Stromal cell of bone marrow (primary cell): ENCODE data around the gene KCTD7.
"Not testable (repeated sequence)": the region's sequence is repeated elsewhere in the genome, so short reads cannot be mapped to it uniquely, and the experiment has no call there.

Experiments
- DNase-seq: peaks from one replicate; pipeline ENCODE4 v3.0.0-alpha.2; 2012; ENCODE audit warnings: low read depth

The KCTD7 gene

GRCh38 chr7:66617295-66617694, 11.4 kb upstream of the KCTD7 start:
- DNase-seq: no peak

GRCh38 chr7:66619341-66619948, 9.2 kb upstream of the KCTD7 start:
- not testable (repeated sequence) for DNase-seq

GRCh38 chr7:66626331-66626934, 2.2 kb upstream of the KCTD7 start:
- DNase-seq: no peak

- DNase-seq: no peak
These were observed 1.5 kb upstream of the KCTD7 start for GRCh38 chr7:66627151-66627681.

GRCh38 chr7:66627881-66628360, 760 bp upstream of the KCTD7 start:
- DNase-seq: no peak

GRCh38 chr7:66629222-66630062, 761 bp downstream of the KCTD7 start:
- no peak for DNase-seq

GRCh38 chr7:66630531-66630930, 1.9 kb downstream of the KCTD7 start:
- DNase-seq: no peak

GRCh38 chr7:66631471-66631870, 2.8 kb downstream of the KCTD7 start:
- no peak for DNase-seq

- DNase-seq: no peak
These were observed 6.1 kb downstream of the KCTD7 start for GRCh38 chr7:66634816-66635215.

GRCh38 chr7:66635322-66635981, 6.8 kb downstream of the KCTD7 start:
- DNase-seq: not testable (repeated sequence)

GRCh38 chr7:66635982-66636546, 7.4 kb downstream of the KCTD7 start:
- DNase-seq: peak; percentile 65

- DNase-seq: no peak
These were observed 9.8 kb downstream of the KCTD7 start for GRCh38 chr7:66638309-66639099.

- DNase-seq: no peak
These were observed 11.1 kb downstream of the KCTD7 start for GRCh38 chr7:66639773-66640172.

- DNase-seq: no peak
These were observed 12.3 kb downstream of the KCTD7 start for GRCh38 chr7:66640802-66641525.

GRCh38 chr7:66641526-66641871, 12.8 kb downstream of the KCTD7 start:
- no peak for DNase-seq

- no peak for DNase-seq
These were observed 13.5 kb downstream of the KCTD7 start for GRCh38 chr7:66642186-66642585.

GRCh38 chr7:66642932-66643331, 14.3 kb downstream of the KCTD7 start:
- no peak for DNase-seq

- DNase-seq: no peak
These were observed 14.7 kb downstream of the KCTD7 start for GRCh38 chr7:66643395-66643794.

GRCh38 chr7:66651026-66651425, 22.3 kb downstream of the KCTD7 start:
- DNase-seq: not testable (repeated sequence)

GRCh38 chr7:66653719-66654274, 25.1 kb downstream of the KCTD7 start:
- not testable (repeated sequence) for DNase-seq
